Naive thymus-derived CD4-positive, alpha-beta T cell (primary cell): ENCODE measurements around the gene GARIN5A. TPM values are rescaled to one million over a fixed set of nuclear protein-coding genes. Genes with fewer than 3 reads are reported as not detected.

ENCODE experiments used
- polyA plus RNA-seq, 2 donors: library from polyadenylated mRNA; unstranded; fragments of 300-500 nt; fragmentation: Illumina TruSeq; gene quantifications; one replicate each; pipeline ENCODE4 v1.2.3, GENCODE V29; 2021
- total RNA-seq, 6 experiments: library from RNA in 5 of 6; stranded (reverse) in 5 of 6; gene quantifications; 1 replicate in 5 of 6; 2 replicates in 1 of 6; pipeline ENCODE4 v1.2.3 and lab custom pipeline; 2021 to 2026

Gene GARIN5A
- total and polyA plus RNA-seq, 7 experiments from 2014 or later = 0.59 to 3.1 (median 0.76) TPM; not detected in 1

Other genes starting within 250 kb of the GARIN5A start
- gene KCNC3, start 147.5 kb downstream of the GARIN5A start, total RNA-seq = 10 to 100 TPM in 1 of 5 experiments, 1 to 10 TPM in 4; 1.9 to 11.1 (median 2.4) TPM
- not detected for gene KCNC3, start 147.5 kb downstream of the GARIN5A start, polyA plus RNA-seq
- gene NAPSA, start 111.2 kb downstream of the GARIN5A start, total RNA-seq = 1 to 10 TPM in 4 of 5 experiments, under 1 TPM in 1; 0.72 to 8.2 (median 4.5) TPM
- 1 to 10 TPM; 1.2 to 1.6 TPM for gene NAPSA, start 111.2 kb downstream of the GARIN5A start, polyA plus RNA-seq
- 100 to 1,000 TPM in 4 of 5 experiments, 10 to 100 TPM in 1; 66.6 to 284 (median 114) TPM for gene NR1H2, start 100.4 kb downstream of the GARIN5A start, total RNA-seq
- gene NR1H2, start 100.4 kb downstream of the GARIN5A start, polyA plus RNA-seq = 100 to 1,000 TPM in 1 of 2 donors, 10 to 100 TPM in 1; 82.7 to 128 TPM
- 100 to 1,000 TPM in 1 of 5 experiments, 10 to 100 TPM in 4; 26.0 to 110 (median 40.8) TPM for gene POLD1, start 92.5 kb downstream of the GARIN5A start, total RNA-seq
- gene POLD1, start 92.5 kb downstream of the GARIN5A start, polyA plus RNA-seq = 10 to 100 TPM; 30.5 to 44.3 TPM
- 1 to 10 TPM in 3 of 5 experiments, under 1 TPM in 2; 0.73 to 7.5 (median 1.5) TPM for gene SPIB, start 57.9 kb downstream of the GARIN5A start, total RNA-seq
- gene SPIB, start 57.9 kb downstream of the GARIN5A start, polyA plus RNA-seq = under 1 TPM; 0.19 to 0.46 TPM
- under 1 TPM in 2 of 5 experiments, not detected in 3; 0.39 to 0.92 TPM for gene MYBPC2, start 44.0 kb downstream of the GARIN5A start, total RNA-seq
- not detected for gene MYBPC2, start 44.0 kb downstream of the GARIN5A start, polyA plus RNA-seq
- gene EMC10, start 341 bp downstream of the GARIN5A start, total RNA-seq = 10 to 100 TPM; 75.5 to 95.2 (median 88.1) TPM
- gene EMC10, start 341 bp downstream of the GARIN5A start, polyA plus RNA-seq = 10 to 100 TPM in 1 of 2 donors, 1 to 10 TPM in 1; 8.7 to 11.0 TPM
- 10 to 100 TPM; 13.0 to 45.9 (median 22.7) TPM for gene JOSD2, start 34.3 kb upstream of the GARIN5A start, total RNA-seq
- 10 to 100 TPM; 17.8 to 18.8 TPM for gene JOSD2, start 34.3 kb upstream of the GARIN5A start, polyA plus RNA-seq
- gene ASPDH, start 37.1 kb upstream of the GARIN5A start, total RNA-seq = not detected
- gene ASPDH, start 37.1 kb upstream of the GARIN5A start, polyA plus RNA-seq = not detected
- not detected for gene LRRC4B, start 91.6 kb upstream of the GARIN5A start, total RNA-seq
- gene LRRC4B, start 91.6 kb upstream of the GARIN5A start, polyA plus RNA-seq = not detected
- under 1 TPM in 2 of 5 experiments, not detected in 3; 0.13 TPM for gene SYT3, start 163.0 kb upstream of the GARIN5A start, total RNA-seq
- gene SYT3, start 163.0 kb upstream of the GARIN5A start, polyA plus RNA-seq = under 1 TPM; 0.16 to 0.47 TPM
- under 1 TPM in 1 of 5 experiments, not detected in 4; 0.98 TPM for gene C19orf81, start 172.6 kb upstream of the GARIN5A start, total RNA-seq
- gene C19orf81, start 172.6 kb upstream of the GARIN5A start, polyA plus RNA-seq = 1 to 10 TPM in 1 of 2 donors, not detected in 1; 1.0 TPM
- gene SHANK1, start 243.0 kb upstream of the GARIN5A start, total RNA-seq = under 1 TPM in 2 of 5 experiments, not detected in 3; 0.64 to 0.69 TPM
- not detected for gene SHANK1, start 243.0 kb upstream of the GARIN5A start, polyA plus RNA-seq
- 1 to 10 TPM in 4 of 5 experiments, under 1 TPM in 1; 0.36 to 4.6 (median 3.1) TPM for gene CLEC11A, start 246.5 kb upstream of the GARIN5A start, total RNA-seq
- gene CLEC11A, start 246.5 kb upstream of the GARIN5A start, polyA plus RNA-seq = 1 to 10 TPM; 2.4 to 6.4 TPM